ENCODE data around the gene COG4.
"Not testable (repeated sequence)": the region's sequence is repeated elsewhere in the genome, so short reads cannot be mapped to it uniquely, and the experiment has no call there.

COG4 gene

GRCh38 chr16:70526403-70526802 lies 3.0 kb upstream of the COG4 start:
- no peak for DNase-seq

GRCh38 chr16:70524399-70524825 lies 1.1 kb upstream of the COG4 start:
- not testable (repeated sequence) for DNase-seq

DNA sequence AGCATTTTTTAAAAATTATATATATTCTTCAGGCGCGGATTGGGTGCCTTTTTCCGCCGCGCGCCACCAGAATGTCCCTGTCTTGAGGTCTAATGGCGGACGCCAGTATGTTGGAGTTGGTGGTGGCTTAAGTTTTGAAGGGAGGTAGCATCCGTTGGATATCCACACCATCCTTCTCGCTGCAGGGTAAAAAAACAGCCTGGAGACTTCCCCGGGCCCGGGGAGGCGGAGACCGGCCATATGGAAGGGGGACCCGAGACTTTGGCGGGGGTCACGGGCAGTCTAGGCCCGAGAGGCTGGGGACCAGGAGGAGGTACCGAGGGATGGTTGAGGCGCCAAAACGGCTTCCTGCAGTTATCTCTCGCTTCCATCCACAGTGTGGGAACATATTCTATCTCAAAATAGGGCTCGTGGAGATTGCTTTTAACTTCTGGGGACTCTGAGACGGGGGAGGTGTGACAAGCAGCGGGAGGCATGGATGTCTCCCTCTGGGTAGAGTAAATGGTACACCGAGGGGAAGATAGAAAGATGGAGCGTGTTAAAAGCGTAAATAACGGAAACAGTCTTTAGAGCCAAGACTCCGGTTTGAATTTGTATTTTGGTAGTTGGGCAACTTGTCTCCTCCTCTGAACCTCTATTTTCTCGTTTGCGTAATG lies 517 bp upstream of the COG4 start, which contains the start of gene SF3B3:
Gene SF3B3, plus strand, starts transcription at position 74 of the 656 bp plus-strand sequence. CDS start 2,841 bp downstream, outside the sequence.
- no peak for DNase-seq

- no peak for DNase-seq
These were observed 908 bp downstream of the COG4 start for GRCh38 chr16:70522216-70523075.

- DNase-seq, result no peak
These were observed 2.6 kb downstream of the COG4 start for GRCh38 chr16:70520612-70521297.

DNA sequence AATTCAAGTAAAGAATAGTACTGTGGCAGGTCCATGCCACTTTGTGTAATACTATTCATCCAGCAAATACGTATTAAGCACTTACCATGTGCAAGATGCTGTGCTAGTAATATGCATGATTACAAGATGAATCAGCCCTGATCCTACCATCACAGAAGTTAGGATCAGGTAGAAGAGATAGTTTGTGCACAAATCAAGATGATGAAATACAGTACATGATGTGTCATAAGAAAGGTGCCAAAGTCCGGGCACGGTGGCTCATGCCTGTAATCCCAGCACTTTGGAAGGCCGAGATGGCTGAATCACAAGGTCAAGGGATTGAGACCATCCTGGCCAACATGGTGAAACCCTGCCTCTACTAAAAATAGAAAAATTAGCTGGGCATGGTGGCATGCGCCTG lies 10.9 kb downstream of the COG4 start:
- DNase-seq, result no peak

DNA sequence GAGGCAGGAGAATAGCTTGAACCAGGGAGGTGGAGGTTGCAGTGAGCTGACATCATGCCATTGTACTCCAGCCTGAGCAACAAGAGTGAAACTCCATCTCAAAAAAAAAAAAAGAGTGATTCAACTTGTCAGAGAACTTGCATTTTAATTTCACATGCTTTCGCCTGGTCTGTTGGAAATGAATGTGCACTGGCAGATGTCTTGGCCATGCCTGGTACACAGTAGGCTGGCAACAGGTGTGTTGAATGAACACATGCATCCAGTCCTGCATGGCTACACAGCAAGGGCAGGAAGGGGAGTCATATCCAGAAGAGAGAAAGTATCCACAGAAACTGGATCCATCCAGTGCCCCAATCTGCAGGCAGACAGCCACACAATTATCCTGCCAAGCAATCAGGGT lies 11.5 kb downstream of the COG4 start:
- DNase-seq, result no peak

GRCh38 chr16:70510216-70510615 lies 13.1 kb downstream of the COG4 start:
- no peak for DNase-seq

DNA sequence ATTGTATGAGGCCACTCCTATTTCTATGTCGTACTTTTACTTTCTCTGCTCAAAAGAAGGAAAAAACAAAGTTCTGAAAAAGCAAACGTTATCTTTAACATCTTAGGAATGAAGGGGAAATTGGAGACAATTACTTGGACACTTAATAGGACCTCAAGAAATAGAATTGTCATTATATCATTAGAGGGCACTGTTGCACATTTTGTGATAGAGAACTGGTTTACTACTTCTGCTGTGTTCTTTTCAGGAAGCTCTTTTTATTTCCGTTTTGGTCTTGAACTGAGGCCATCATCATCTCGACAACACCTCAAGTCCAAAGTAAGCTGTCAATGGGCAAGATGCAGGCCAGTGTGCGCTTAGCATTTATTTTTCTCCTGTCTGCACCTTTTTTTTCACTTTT lies 14.6 kb downstream of the COG4 start:
- DNase-seq, result no peak

- no peak for DNase-seq
These were observed 26.8 kb downstream of the COG4 start for GRCh38 chr16:70496513-70496912.

DNA sequence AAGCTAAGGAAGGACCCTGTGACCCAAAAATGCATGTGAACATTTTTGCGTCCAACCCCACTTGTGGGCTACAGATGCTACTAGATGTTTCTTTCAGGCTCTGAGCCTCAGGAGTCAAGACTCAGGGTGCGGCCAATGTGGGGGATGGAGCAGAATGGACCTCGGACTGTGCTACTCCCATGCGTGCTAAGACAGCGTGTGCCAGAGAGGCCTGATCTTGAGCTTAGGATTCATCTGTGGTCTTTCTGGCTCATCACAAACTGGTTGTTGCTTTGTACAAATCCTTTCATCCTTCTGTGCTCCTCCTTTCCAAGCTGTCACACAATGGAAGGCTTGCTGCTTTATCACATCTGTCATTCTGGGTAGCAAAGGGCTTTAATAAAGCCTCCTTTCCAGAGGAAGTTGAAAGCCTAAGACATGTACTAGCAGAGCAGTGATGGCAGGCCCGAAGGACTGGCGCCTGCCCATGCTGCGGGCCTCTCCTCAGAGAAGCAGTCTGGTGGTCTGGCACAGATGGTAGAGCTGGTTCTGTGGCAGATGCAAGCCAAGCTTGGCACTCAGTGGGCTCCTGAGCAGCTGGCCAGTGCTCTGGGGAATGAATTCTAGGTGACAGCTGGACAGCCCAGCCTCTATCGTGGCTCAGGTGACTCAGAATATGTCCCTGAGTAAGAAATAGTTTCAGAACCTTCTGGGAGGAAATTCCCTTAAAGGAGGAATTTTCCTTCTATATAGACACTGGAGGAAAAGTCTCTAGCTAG lies 27.8 kb downstream of the COG4 start:
- no peak for DNase-seq

- no peak for DNase-seq
These were observed 28.6 kb downstream of the COG4 start for GRCh38 chr16:70494777-70495176.

GRCh38 chr16:70494202-70494770 lies 29.1 kb downstream of the COG4 start:
- no peak for DNase-seq

- DNase-seq, result no peak
These were observed 29.6 kb downstream of the COG4 start for GRCh38 chr16:70493802-70494201.

DNA sequence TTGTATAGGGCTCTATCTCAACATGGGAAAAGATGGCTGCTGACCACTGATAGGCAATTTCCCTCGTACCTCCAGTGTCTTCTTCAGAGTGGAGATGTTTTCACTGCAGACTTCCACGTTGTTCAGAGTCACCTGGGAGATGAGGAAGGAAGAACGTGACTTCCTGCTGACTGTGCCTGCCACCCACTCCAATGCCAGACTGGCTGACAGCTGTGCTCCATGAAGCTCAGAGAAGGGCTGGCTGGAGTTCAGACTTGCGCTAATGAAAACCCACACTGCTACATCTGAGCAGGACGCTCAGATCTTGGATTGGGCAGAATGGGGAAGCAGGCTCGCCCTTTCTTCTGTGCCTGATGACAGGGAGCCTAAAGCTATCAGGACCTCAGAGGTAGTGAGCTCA lies 33.1 kb downstream of the COG4 start:
- DNase-seq, result no peak

- no peak for DNase-seq
These were observed 38.5 kb downstream of the COG4 start for GRCh38 chr16:70484867-70485266.

- no peak for DNase-seq
These were observed 39.9 kb downstream of the COG4 start for GRCh38 chr16:70483426-70483825.

- no peak for DNase-seq
These were observed 40.7 kb downstream of the COG4 start for GRCh38 chr16:70482624-70483023.

GRCh38 chr16:70481929-70482536 lies 41.3 kb downstream of the COG4 start:
- no peak for DNase-seq

- no peak for DNase-seq
These were observed 42.9 kb downstream of the COG4 start for GRCh38 chr16:70480127-70481105.

DNA sequence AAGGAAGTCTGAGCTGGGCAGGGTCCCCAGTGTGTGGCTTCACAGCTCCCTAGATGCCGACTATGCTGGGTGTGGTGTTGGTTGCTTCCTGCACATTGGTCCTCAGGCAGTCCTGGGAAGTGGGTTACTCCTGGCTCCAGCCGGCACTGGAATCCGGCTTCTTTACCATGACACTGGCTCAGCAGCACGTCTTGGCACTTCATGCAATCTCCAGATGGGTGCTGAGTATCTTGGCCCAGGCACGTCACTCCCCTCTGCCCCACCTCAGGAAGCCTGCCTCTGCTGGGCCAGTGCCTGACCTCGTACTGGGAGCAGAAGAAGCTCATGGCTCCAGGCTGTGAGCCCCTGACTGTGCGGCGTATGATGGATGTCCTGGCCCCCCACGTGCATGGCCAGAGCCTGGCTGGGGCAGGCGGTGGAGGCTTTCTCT lies 44.4 kb downstream of the COG4 start:
- no peak for DNase-seq

All from CD4-positive, alpha-beta T cell treated with Interleukin-6 for 4 hours (primary cell).